ENCODE data around the gene TMEM69. TPM values are rescaled to one million over a fixed set of nuclear protein-coding genes. Genes with fewer than 3 reads are reported as not detected.
A peak's percentile ranks its signal among the peaks of the same experiment; 100 is the strongest.
"Not testable (repeated sequence)": the region's sequence is repeated elsewhere in the genome, so short reads cannot be mapped to it uniquely, and the experiment has no call there.

Gene TMEM69
- total and polyA plus RNA-seq, 8 donors: 7.1 to 35.6 (median 14.2) TPM; not detected in 1

- DNase-seq: peak in 1 of 2 donors; percentile 65
- Histone ChIP-seq H3K27me3 (no peaks in the 10 kb centered on the region), H3K4me1 (peaks cover 0 to 4% (median 0%) of the 10 kb centered on the region in 4 donors), H3K27ac (no peak overlapping the region), H3K4me3 (no peak overlapping the region), H3K36me3 (peaks cover 0 to 36% (median 34%) of the 10 kb centered on the region in 4 donors), H3K9me3 (no peaks in the 10 kb centered on the region)
- 65 to 73% (median 71%) methylated on average over 3 of the region's 3 CpGs for WGBS, 5 donors
- TF ChIP-seq POLR2A (IDR thresholded peaks at IDR 0.05): no peak
- TF ChIP-seq CTCF (IDR thresholded peaks at IDR 0.05): no peak
- TF ChIP-seq EP300 (IDR thresholded peaks at IDR 0.05): no peak
- TF ChIP-seq POLR2AphosphoS5 (IDR thresholded peaks at IDR 0.05): no peak
- intact Hi-C loops (cut with DNase I; ENCODE audit: low total_unique reads): no loop called here
These were observed 42.2 kb downstream of the TMEM69 start for GRCh38 chr1:45730075-45730779.

DNA sequence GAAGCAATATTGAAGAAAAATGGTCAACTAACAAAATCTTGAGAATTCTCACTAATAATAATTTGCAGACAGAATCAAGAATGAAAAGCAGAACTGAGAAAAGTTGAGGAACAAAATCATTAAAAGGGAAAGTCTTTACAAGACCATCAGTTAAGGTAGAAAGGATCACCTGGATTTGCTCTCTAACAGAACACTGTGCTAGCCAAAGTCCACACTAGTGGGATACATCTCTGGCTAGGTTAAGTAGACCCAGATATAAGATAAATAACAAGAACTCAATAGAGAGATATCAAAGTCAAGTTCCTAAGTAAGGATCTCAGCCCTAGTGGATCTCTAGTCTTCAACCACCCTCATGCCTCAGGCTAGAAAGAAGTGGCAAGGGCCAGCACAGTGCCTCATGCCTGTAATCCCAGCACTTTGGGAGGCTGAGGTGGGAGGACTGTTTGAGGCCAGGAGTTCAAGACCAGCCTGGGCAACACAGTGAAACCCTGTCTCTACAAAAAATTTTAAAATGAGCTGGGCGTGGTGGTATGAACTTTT lies 42.9 kb downstream of the TMEM69 start:
- TF ChIP-seq POLR2A (IDR thresholded peaks at IDR 0.05): no peak
- no peak for TF ChIP-seq POLR2AphosphoS5 (IDR thresholded peaks at IDR 0.05)
- no peak for TF ChIP-seq CTCF (IDR thresholded peaks at IDR 0.05)
- intact Hi-C loops (cut with DNase I; ENCODE audit: low total_unique reads): no loop called here
- H3K4me3 ChIP-seq: no peak overlapping the region
- peaks cover 0 to 36% (median 34%) of the 10 kb centered on the region in 4 donors for H3K36me3 ChIP-seq
- H3K9me3 ChIP-seq: no peaks in the 10 kb centered on the region
- no peak overlapping the region for H3K27ac ChIP-seq
- peaks cover 0 to 4% (median 0%) of the 10 kb centered on the region in 4 donors for H3K4me1 ChIP-seq
- WGBS, 5 donors: 87 to 100% (median 96%) methylated on average over 1 of the region's 1 CpG
- H3K27me3 ChIP-seq: no peaks in the 10 kb centered on the region
- DNase-seq: no peak

DNA sequence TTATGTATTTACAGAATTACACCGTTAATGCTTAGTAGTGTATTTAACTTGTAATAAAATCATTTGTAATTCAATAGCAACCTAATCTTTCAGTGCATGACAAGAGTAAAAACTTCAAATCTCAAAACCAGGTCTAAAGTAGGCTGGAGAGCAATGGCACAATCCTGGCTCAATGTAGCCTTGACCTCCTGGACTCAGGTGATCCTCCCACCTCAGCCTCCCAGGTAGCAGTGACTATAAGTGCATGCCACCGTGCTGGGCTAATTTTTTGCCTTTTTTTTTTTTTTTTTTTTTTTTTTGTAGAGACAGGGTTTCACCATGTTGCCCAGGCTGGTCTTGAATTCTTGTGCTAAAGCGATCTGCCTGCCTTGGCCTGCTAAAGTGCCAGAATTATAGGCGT lies 51.2 kb downstream of the TMEM69 start:
- TF ChIP-seq POLR2AphosphoS5 (IDR thresholded peaks at IDR 0.05) (no peak), POLR2A (IDR thresholded peaks at IDR 0.05) (no peak), CTCF (IDR thresholded peaks at IDR 0.05) (no peak), EP300 (IDR thresholded peaks at IDR 0.05) (no peak)
- no peak for DNase-seq
- H3K4me3 ChIP-seq: no peak overlapping the region
- peaks cover 0 to 30% (median 22%) of the 10 kb centered on the region in 4 donors for H3K36me3 ChIP-seq
- no peak overlapping the region for H3K27ac ChIP-seq
- H3K9me3 ChIP-seq: no peaks in the 10 kb centered on the region
- intact Hi-C loops (cut with DNase I; ENCODE audit: low total_unique reads): no loop called here
- H3K27me3 ChIP-seq: no peaks in the 10 kb centered on the region
- no peaks in the 10 kb centered on the region for H3K4me1 ChIP-seq
- 89 to 98% (median 96%) methylated on average over 4 of the region's 4 CpGs for WGBS, 5 donors

DNA sequence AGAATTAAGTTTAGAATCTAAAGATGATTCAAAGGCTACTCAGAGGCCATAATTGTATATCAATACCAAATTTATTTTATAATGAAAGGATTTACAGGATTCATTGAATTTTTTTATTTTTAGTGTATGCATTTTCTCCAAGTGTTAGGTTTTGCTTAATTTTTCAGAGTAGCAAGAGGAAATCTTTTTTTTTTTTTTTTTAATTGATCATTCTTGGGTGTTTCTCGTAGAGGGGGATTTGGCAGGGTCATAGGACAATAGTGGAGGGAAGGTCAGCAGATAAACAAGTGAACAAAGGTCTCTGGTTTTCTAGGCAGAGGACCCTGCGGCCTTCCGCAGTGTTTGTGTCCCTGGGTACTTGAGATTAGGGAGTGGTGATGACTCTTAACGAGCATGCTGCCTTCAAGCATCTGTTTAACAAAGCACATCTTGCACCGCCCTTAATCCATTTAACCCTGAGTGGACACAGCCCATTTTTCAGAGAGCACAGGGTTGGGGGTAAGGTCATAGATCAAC lies 51.7 kb downstream of the TMEM69 start:
- H3K27me3 ChIP-seq; H3K4me3 ChIP-seq; H3K4me1 ChIP-seq; H3K9me3 ChIP-seq; intact Hi-C loops (cut with DNase I; ENCODE audit: low total_unique reads); DNase-seq; H3K27ac ChIP-seq: not testable (repeated sequence)
- H3K36me3 ChIP-seq: peaks cover 0 to 35% (median 27%) of the 10 kb centered on the region in 4 donors
- WGBS, 5 donors: 75 to 89% (median 83%) methylated on average over 4 to 5 of the region's 5 CpGs

Other genes starting within 250 kb of the TMEM69 start
- 10 to 100 TPM in 1 of 5 donors, 1 to 10 TPM in 3, not detected in 1; 2.8 to 11.2 (median 7.4) TPM for gene TESK2, start 197.0 kb upstream of the TMEM69 start, total RNA-seq
- 1 to 10 TPM; 3.5 to 4.0 (median 3.8) TPM for gene TESK2, start 197.0 kb upstream of the TMEM69 start, polyA plus RNA-seq
- gene CCDC163, start 188.1 kb upstream of the TMEM69 start, total RNA-seq: 1 to 10 TPM in 1 of 5 donors, under 1 TPM in 1, not detected in 3; 0.18 to 2.7 TPM
- 1 to 10 TPM; 1.2 to 2.6 (median 1.8) TPM for gene CCDC163, start 188.1 kb upstream of the TMEM69 start, polyA plus RNA-seq
- 10 to 100 TPM in 1 of 5 donors, 1 to 10 TPM in 2, under 1 TPM in 2; 0.58 to 20.6 (median 1.6) TPM for gene MMACHC, start 187.9 kb upstream of the TMEM69 start, total RNA-seq
- gene MMACHC, start 187.9 kb upstream of the TMEM69 start, polyA plus RNA-seq: 1 to 10 TPM; 1.7 to 2.3 (median 1.7) TPM
- gene PRDX1, start 166.3 kb upstream of the TMEM69 start, total RNA-seq: 100 to 1,000 TPM in 4 of 5 donors, 10 to 100 TPM in 1; 77.6 to 447 (median 187) TPM
- 100 to 1,000 TPM; 570 to 892 (median 660) TPM for gene PRDX1, start 166.3 kb upstream of the TMEM69 start, polyA plus RNA-seq
- gene AKR1A1, start 137.4 kb upstream of the TMEM69 start, total RNA-seq: 100 to 1,000 TPM in 4 of 5 donors, 10 to 100 TPM in 1; 10.5 to 203 (median 141) TPM
- 100 to 1,000 TPM; 192 to 246 (median 212) TPM for gene AKR1A1, start 137.4 kb upstream of the TMEM69 start, polyA plus RNA-seq
- gene NASP, start 104.1 kb upstream of the TMEM69 start, total RNA-seq: 100 to 1,000 TPM in 2 of 5 donors, 10 to 100 TPM in 3; 14.0 to 107 (median 51.8) TPM
- 100 to 1,000 TPM in 1 of 3 donors, 10 to 100 TPM in 2; 78.7 to 119 (median 79.9) TPM for gene NASP, start 104.1 kb upstream of the TMEM69 start, polyA plus RNA-seq
- gene CCDC17, start 64.1 kb upstream of the TMEM69 start, total RNA-seq: 10 to 100 TPM in 2 of 5 donors, 1 to 10 TPM in 2, not detected in 1; 5.1 to 17.1 (median 11.1) TPM
- gene CCDC17, start 64.1 kb upstream of the TMEM69 start, polyA plus RNA-seq: under 1 TPM in 2 of 3 donors, not detected in 1; 0.68 to 0.83 TPM
- gene GPBP1L1, start 1.6 kb upstream of the TMEM69 start, total RNA-seq: 100 to 1,000 TPM; 102 to 346 (median 104) TPM
- gene GPBP1L1, start 1.6 kb upstream of the TMEM69 start, polyA plus RNA-seq: 10 to 100 TPM; 40.1 to 48.6 (median 45.1) TPM
- gene IPP, start 62.5 kb downstream of the TMEM69 start, total RNA-seq: 10 to 100 TPM in 1 of 5 donors, 1 to 10 TPM in 4; 5.2 to 19.5 (median 7.8) TPM
- 1 to 10 TPM; 3.2 to 4.9 (median 4.4) TPM for gene IPP, start 62.5 kb downstream of the TMEM69 start, polyA plus RNA-seq
- gene MAST2, start 115.4 kb downstream of the TMEM69 start, total RNA-seq: 100 to 1,000 TPM in 1 of 5 donors, 10 to 100 TPM in 4; 27.1 to 131 (median 46.7) TPM
- 10 to 100 TPM in 1 of 3 donors, 1 to 10 TPM in 2; 5.3 to 19.5 (median 7.4) TPM for gene MAST2, start 115.4 kb downstream of the TMEM69 start, polyA plus RNA-seq